Liver (tissue), 9 donors: ENCODE measurements around the gene KIAA1217. TPM values are rescaled to one million over a fixed set of nuclear protein-coding genes. Genes with fewer than 3 reads are reported as not detected.

ENCODE experiments used
- DNase-seq: peaks from one replicate; pipeline ENCODE4 v3.0.0-alpha.2; 2017; ENCODE audit warnings: low spot score
- H3K27ac ChIP-seq, 2 donors: one replicate each; pipeline ENCODE4 v1.7.0; 2013; ENCODE audit warnings: inconsistent platforms in 2 of 2, low read length in 2 of 2, control low read depth in 1 of 2, low read depth in 1 of 2, mild to moderate bottlenecking in 1 of 2
- H3K27me3 ChIP-seq, 4 donors: one replicate each; pipeline versions ENCODE4 v1.6.1 to v1.7.0; 2013; ENCODE audit warnings: low read length in 3 of 4, inconsistent platforms in 1 of 4, mild to moderate bottlenecking in 1 of 4, moderate library complexity in 1 of 4; ENCODE audit not compliant: control insufficient read depth in 4 of 4, insufficient read depth in 4 of 4
- H3K36me3 ChIP-seq, 4 donors: one replicate each; pipeline versions ENCODE4 v1.6.1 to v1.7.0; 2013; ENCODE audit warnings: low read length in 3 of 4, mild to moderate bottlenecking in 3 of 4, low read depth in 1 of 4, moderate library complexity in 1 of 4; ENCODE audit not compliant: control insufficient read depth in 4 of 4, insufficient read depth in 3 of 4
- H3K4me1 ChIP-seq, 4 donors: one replicate each; pipeline versions ENCODE4 v1.6.1 to v1.7.0; 2013; ENCODE audit warnings: low read length in 3 of 4, mild to moderate bottlenecking in 3 of 4, moderate library complexity in 1 of 4; ENCODE audit not compliant: control insufficient read depth in 4 of 4, insufficient read depth in 4 of 4
- H3K4me3 ChIP-seq, 3 donors: one replicate each; pipeline versions ENCODE4 v1.6.1 to v1.7.0; 2013; ENCODE audit warnings: low read length in 3 of 3, control low read depth in 1 of 3, low read depth in 1 of 3, mild to moderate bottlenecking in 1 of 3
- H3K9ac ChIP-seq, 2 donors: one replicate each; pipeline ENCODE4 v1.7.0; 2013; ENCODE audit warnings: low read length in 2 of 2, mild to moderate bottlenecking in 2 of 2, moderate library complexity in 2 of 2, control low read depth in 1 of 2, low read depth in 1 of 2
- H3K9me3 ChIP-seq, 4 donors: one replicate each; pipeline versions ENCODE4 v1.6.1 to v1.7.0; 2013; ENCODE audit warnings: low read length in 3 of 4; ENCODE audit not compliant: control insufficient read depth in 4 of 4
- EGR1 ChIP-seq, 2 donors: IDR thresholded peaks; 2 replicates each; pipeline ENCODE4 v1.6.1; 2016 to 2018; ENCODE audit warnings: antibody characterized with exemption in 2 of 2, low read depth in 2 of 2
- FOXA1 ChIP-seq: IDR thresholded peaks from 2 replicates; pipeline ENCODE4 v1.6.1; 2016; ENCODE audit warnings: antibody characterized with exemption
- FOXA2 ChIP-seq: IDR thresholded peaks from 2 replicates; pipeline ENCODE4 v1.6.1; 2016; ENCODE audit warnings: antibody characterized with exemption
- GABPA ChIP-seq, 2 donors: IDR thresholded peaks in 1 of 2; conservative IDR thresholded peaks in 1 of 2; 2 replicates each; pipeline ENCODE4 v1.6.1; 2016; ENCODE audit warnings: antibody characterized with exemption in 2 of 2, mild to moderate bottlenecking in 1 of 2, moderate library complexity in 1 of 2
- HNF4A ChIP-seq, 2 donors: conservative IDR thresholded peaks; 2 replicates each; pipeline ENCODE4 v1.6.1; 2016; ENCODE audit warnings: antibody characterized with exemption in 2 of 2, mild to moderate bottlenecking in 2 of 2
- HNF4G ChIP-seq: IDR thresholded peaks from 2 replicates; pipeline ENCODE4 v1.6.1; 2016; ENCODE audit warnings: antibody characterized with exemption
- JUND ChIP-seq, 2 donors: IDR thresholded peaks; 2 replicates each; pipeline ENCODE4 v1.6.1; 2016; ENCODE audit warnings: antibody characterized with exemption in 2 of 2
- NR2F2 ChIP-seq: IDR thresholded peaks from 2 replicates; pipeline ENCODE4 v1.6.1; 2016; ENCODE audit warnings: antibody characterized with exemption
- RAD21 ChIP-seq, 2 donors: IDR thresholded peaks; 2 replicates each; pipeline ENCODE4 v1.6.1; 2016; ENCODE audit warnings: antibody characterized with exemption in 2 of 2, mild to moderate bottlenecking in 2 of 2
- RXRA ChIP-seq, 2 donors: IDR thresholded peaks; 2 replicates each; pipeline ENCODE4 v1.6.1; 2017 to 2018; ENCODE audit warnings: antibody characterized with exemption in 2 of 2, mild to moderate bottlenecking in 1 of 2
- SP1 ChIP-seq: IDR thresholded peaks from 2 replicates; pipeline ENCODE4 v1.6.1; 2018; ENCODE audit warnings: antibody characterized with exemption, mild to moderate bottlenecking
- TAF1 ChIP-seq: conservative IDR thresholded peaks from 2 replicates; pipeline ENCODE4 v1.6.1; 2016; ENCODE audit warnings: antibody characterized with exemption, mild to moderate bottlenecking
- YY1 ChIP-seq: IDR thresholded peaks from 2 replicates; pipeline ENCODE4 v1.6.1; 2016; ENCODE audit warnings: antibody characterized with exemption, mild to moderate bottlenecking
- WGBS: extraction: QIAGEN DNeasy Blood & Tissue Kit; methylation state at CpG from one replicate; pipeline ENCODE4 v1.1.7; 2013; 5-methylcytosine and 5-hydroxymethylcytosine counted together
- polyA plus RNA-seq, 2 donors: library from polyadenylated mRNA; stranded (reverse) in 1 of 2; unstranded in 1 of 2; fragments of 200-250 nt in 1 of 2; fragments of >200 nt in 1 of 2; fragmentation: Nextera tagmentation in 1 of 2; extraction: Ambion mirVana in 1 of 2; gene quantifications; one replicate each; pipeline versions ENCODE4 v1.2.1 to v1.2.3, GENCODE V29; 2013 to 2015
- total RNA-seq, 2 donors: library from RNA; depleted of rRNA; stranded (reverse); fragments of >200 nt; gene quantifications; one replicate each; pipeline ENCODE4 v1.2.3, GENCODE V29; 2014
- TF ChIP-seq, protein P1 (sequence below): IDR thresholded peaks from 2 replicates; pipeline ENCODE4 v1.6.1; 2016; ENCODE audit warnings: antibody characterized with exemption
- TF ChIP-seq, protein P2 (sequence below): IDR thresholded peaks from 2 replicates; pipeline ENCODE4 v1.6.1; 2016; ENCODE audit warnings: antibody characterized with exemption
- TF ChIP-seq, protein P3 (sequence below): IDR thresholded peaks from 2 replicates; pipeline ENCODE4 v1.6.1; 2016; ENCODE audit warnings: antibody characterized with exemption, mild to moderate bottlenecking
- TF ChIP-seq, protein P4 (sequence below): IDR thresholded peaks from 2 replicates; pipeline ENCODE4 v1.6.1; 2016; ENCODE audit warnings: antibody characterized with exemption
- TF ChIP-seq, protein P5 (sequence below): fragments of 150-350 bp; IDR thresholded peaks from 2 replicates; pipeline ENCODE4 v1.5.1; 2017; ENCODE audit warnings: improper control_type of control experiment, low read depth, low read length; ENCODE audit not compliant: missing input control
- donor health status: healthy.
- donor health status: healthy.
- donor health status: healthy.
- donor health status: healthy.
- donor health status: healthy.

Gene KIAA1217
- total and polyA plus RNA-seq, 4 donors: 4.5 to 12.8 (median 6.8) TPM

DNA sequence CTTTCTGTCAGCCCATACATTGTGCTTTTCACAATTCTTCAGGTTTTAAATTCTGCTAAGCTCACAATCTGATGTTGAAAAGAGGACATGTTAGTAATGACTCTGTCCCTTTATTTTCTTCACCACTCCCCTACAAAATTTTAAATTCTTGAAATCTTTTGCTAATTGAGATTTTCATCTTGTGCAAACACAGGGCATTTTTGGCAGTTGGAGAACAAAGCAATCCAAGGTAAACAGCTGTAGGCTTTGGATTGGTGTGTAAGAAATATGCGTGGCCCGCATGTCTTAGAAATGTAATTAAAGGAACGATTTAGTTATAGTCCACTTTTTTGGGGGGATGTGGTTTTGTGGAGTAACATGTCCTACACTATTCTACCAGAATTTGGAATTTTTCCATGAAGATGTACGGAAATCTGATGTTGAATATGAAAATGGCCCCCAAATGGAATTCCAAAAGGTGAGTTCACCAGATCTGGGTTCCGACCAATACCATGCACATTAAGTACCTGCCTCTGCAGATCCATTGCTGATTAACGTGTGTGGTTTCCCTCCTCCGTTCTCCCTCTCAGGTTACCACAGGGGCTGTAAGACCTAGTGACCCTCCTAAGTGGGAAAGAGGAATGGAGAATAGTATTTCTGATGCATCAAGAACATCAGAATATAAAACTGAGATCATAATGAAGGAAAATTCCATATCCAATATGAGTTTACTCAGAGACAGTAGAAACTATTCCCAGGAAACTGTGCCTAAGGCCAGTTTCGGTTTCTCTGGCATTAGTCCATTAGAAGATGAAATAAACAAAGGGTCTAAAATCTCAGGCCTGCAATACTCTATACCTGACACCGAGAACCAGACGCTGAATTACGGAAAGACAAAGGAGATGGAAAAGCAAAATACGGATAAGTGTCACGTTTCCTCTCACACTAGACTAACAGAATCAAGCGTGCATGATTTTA is 333.7 kb downstream of the KIAA1217 start:
- no peaks in the 10 kb centered on the region for H3K4me1 ChIP-seq
- H3K27me3 ChIP-seq: no peaks in the 10 kb centered on the region
- no peak for DNase-seq
- H3K9ac ChIP-seq: no peak overlapping the region
- H3K27ac ChIP-seq: no peak overlapping the region
- H3K9me3 ChIP-seq: no peaks in the 10 kb centered on the region
- peaks cover 11 to 72% (median 58%) of the 10 kb centered on the region in 4 donors for H3K36me3 ChIP-seq
- 93% methylated on average over 14 of the region's 14 CpGs for WGBS
- H3K4me3 ChIP-seq: no peak overlapping the region
- TF ChIP-seq FOXA2 (no peak), RAD21 (IDR thresholded peaks at IDR 0.05) (no peak), TAF1 (no peak), HNF4G (no peak), GABPA (IDR thresholded peaks at IDR 0.05 in 1 of 2, conservative IDR thresholded peaks at IDR 0.05 in 1 of 2) (no peak), FOXA1 (no peak), NR2F2 (no peak), RXRA (IDR thresholded peaks at IDR 0.05) (no peak), SP1 (no peak), EGR1 (IDR thresholded peaks at IDR 0.05; ENCODE audit: low read depth in 2 of 2) (no peak), YY1 (no peak), HNF4A (conservative IDR thresholded peaks at IDR 0.05) (no peak), JUND (IDR thresholded peaks at IDR 0.05) (no peak)
- TF ChIP-seq, protein P1, sequence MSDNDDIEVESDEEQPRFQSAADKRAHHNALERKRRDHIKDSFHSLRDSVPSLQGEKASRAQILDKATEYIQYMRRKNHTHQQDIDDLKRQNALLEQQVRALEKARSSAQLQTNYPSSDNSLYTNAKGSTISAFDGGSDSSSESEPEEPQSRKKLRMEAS: no peak
- TF ChIP-seq, protein P2, sequence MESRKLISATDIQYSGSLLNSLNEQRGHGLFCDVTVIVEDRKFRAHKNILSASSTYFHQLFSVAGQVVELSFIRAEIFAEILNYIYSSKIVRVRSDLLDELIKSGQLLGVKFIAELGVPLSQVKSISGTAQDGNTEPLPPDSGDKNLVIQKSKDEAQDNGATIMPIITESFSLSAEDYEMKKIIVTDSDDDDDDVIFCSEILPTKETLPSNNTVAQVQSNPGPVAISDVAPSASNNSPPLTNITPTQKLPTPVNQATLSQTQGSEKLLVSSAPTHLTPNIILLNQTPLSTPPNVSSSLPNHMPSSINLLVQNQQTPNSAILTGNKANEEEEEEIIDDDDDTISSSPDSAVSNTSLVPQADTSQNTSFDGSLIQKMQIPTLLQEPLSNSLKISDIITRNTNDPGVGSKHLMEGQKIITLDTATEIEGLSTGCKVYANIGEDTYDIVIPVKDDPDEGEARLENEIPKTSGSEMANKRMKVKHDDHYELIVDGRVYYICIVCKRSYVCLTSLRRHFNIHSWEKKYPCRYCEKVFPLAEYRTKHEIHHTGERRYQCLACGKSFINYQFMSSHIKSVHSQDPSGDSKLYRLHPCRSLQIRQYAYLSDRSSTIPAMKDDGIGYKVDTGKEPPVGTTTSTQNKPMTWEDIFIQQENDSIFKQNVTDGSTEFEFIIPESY: no peak
- TF ChIP-seq, protein P3, sequence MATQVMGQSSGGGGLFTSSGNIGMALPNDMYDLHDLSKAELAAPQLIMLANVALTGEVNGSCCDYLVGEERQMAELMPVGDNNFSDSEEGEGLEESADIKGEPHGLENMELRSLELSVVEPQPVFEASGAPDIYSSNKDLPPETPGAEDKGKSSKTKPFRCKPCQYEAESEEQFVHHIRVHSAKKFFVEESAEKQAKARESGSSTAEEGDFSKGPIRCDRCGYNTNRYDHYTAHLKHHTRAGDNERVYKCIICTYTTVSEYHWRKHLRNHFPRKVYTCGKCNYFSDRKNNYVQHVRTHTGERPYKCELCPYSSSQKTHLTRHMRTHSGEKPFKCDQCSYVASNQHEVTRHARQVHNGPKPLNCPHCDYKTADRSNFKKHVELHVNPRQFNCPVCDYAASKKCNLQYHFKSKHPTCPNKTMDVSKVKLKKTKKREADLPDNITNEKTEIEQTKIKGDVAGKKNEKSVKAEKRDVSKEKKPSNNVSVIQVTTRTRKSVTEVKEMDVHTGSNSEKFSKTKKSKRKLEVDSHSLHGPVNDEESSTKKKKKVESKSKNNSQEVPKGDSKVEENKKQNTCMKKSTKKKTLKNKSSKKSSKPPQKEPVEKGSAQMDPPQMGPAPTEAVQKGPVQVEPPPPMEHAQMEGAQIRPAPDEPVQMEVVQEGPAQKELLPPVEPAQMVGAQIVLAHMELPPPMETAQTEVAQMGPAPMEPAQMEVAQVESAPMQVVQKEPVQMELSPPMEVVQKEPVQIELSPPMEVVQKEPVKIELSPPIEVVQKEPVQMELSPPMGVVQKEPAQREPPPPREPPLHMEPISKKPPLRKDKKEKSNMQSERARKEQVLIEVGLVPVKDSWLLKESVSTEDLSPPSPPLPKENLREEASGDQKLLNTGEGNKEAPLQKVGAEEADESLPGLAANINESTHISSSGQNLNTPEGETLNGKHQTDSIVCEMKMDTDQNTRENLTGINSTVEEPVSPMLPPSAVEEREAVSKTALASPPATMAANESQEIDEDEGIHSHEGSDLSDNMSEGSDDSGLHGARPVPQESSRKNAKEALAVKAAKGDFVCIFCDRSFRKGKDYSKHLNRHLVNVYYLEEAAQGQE: no peak
- TF ChIP-seq, protein P4, sequence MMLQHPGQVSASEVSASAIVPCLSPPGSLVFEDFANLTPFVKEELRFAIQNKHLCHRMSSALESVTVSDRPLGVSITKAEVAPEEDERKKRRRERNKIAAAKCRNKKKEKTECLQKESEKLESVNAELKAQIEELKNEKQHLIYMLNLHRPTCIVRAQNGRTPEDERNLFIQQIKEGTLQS: no peak
- TF ChIP-seq, protein P5, sequence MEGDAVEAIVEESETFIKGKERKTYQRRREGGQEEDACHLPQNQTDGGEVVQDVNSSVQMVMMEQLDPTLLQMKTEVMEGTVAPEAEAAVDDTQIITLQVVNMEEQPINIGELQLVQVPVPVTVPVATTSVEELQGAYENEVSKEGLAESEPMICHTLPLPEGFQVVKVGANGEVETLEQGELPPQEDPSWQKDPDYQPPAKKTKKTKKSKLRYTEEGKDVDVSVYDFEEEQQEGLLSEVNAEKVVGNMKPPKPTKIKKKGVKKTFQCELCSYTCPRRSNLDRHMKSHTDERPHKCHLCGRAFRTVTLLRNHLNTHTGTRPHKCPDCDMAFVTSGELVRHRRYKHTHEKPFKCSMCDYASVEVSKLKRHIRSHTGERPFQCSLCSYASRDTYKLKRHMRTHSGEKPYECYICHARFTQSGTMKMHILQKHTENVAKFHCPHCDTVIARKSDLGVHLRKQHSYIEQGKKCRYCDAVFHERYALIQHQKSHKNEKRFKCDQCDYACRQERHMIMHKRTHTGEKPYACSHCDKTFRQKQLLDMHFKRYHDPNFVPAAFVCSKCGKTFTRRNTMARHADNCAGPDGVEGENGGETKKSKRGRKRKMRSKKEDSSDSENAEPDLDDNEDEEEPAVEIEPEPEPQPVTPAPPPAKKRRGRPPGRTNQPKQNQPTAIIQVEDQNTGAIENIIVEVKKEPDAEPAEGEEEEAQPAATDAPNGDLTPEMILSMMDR: no peak
